DMS79 (cell line): ENCODE data around the gene CNOT8.

Experiments used
- DNase-seq: peaks from one replicate; lab custom pipeline; 2025; lab: John Stamatoyannopoulos, UW

The CNOT8 gene

GRCh38 chr5:154923441-154924430 is 65.3 kb downstream of the CNOT8 start:
- no peak for DNase-seq
